Measurements from ENCODE around the gene LHFPL6.

LHFPL6 gene

GRCh38 chr13:39521701-39522100 is 81.3 kb downstream of the LHFPL6 start:
- Histone ChIP-seq H3K4me3 (ENCODE audit: low read length) (no peak overlapping the region), H3K56ac (ENCODE audit: low read length) (no peak overlapping the region), H4K5ac (ENCODE audit: low read length) (no peak overlapping the region), H3K18ac (ENCODE audit: low read length) (no peak overlapping the region), H3K27ac (ENCODE audit: low read depth, low read length) (no peak overlapping the region), H2BK5ac (ENCODE audit: low read length) (no peak overlapping the region), H3K79me2 (ENCODE audit: control insufficient read depth, insufficient read depth, low read length) (no peaks in the 10 kb centered on the region), H3K79me1 (ENCODE audit: low read length) (no peaks in the 10 kb centered on the region), H3K4me1 (ENCODE audit: control insufficient read depth, low read depth, low read length) (no peaks in the 10 kb centered on the region), H2BK15ac (replicated peaks; ENCODE audit: low read depth) (no peak overlapping the region), H4K8ac (ENCODE audit: low read depth, low read length) (no peak overlapping the region), H2AK5ac (ENCODE audit: low read length) (no peak overlapping the region), H3K23ac (ENCODE audit: low read length) (no peak overlapping the region), H3K4ac (ENCODE audit: low read depth, low read length) (no peak overlapping the region), H3K27me3 (ENCODE audit: insufficient read depth, low read length, poor library complexity) (no peaks in the 10 kb centered on the region), H3K4me2 (ENCODE audit: low read length) (no peak overlapping the region), H2BK120ac (ENCODE audit: low read depth, low read length) (no peak overlapping the region), H3K9ac (ENCODE audit: low read length) (no peak overlapping the region), H3K36me3 (ENCODE audit: control insufficient read depth, insufficient read depth, low read length) (no peaks in the 10 kb centered on the region)
- no CpG with 5 or more reads among the region's 4 CpGs for WGBS (ENCODE audit: extremely low coverage, insufficient coverage, low lambda C conversion rate)
- DNase-seq: no peak

- no peak overlapping the region for H3K4me3 ChIP-seq (ENCODE audit: low read length)
- no peak for DNase-seq
Measured at GRCh38 chr13:39516096-39516495, 86.9 kb downstream of the LHFPL6 start.

GRCh38 chr13:39515224-39515714 is 87.7 kb downstream of the LHFPL6 start:
- no peak overlapping the region for H3K9ac ChIP-seq (ENCODE audit: low read length)
- H2AK5ac ChIP-seq (ENCODE audit: low read length): no peak overlapping the region
- no peaks in the 10 kb centered on the region for H3K27me3 ChIP-seq (ENCODE audit: insufficient read depth, low read length, poor library complexity)
- WGBS (ENCODE audit: extremely low coverage, insufficient coverage, low lambda C conversion rate): no CpG with 5 or more reads among the region's 7 CpGs
- no peaks in the 10 kb centered on the region for H3K79me2 ChIP-seq (ENCODE audit: control insufficient read depth, insufficient read depth, low read length)
- H4K5ac ChIP-seq (ENCODE audit: low read length): no peak overlapping the region
- H3K23ac ChIP-seq (ENCODE audit: low read length): no peak overlapping the region
- no peaks in the 10 kb centered on the region for H3K36me3 ChIP-seq (ENCODE audit: control insufficient read depth, insufficient read depth, low read length)
- H2BK120ac ChIP-seq (ENCODE audit: low read depth, low read length): no peak overlapping the region
- peaks cover 8% of the 10 kb centered on the region for H3K4me1 ChIP-seq (ENCODE audit: control insufficient read depth, low read depth, low read length)
- no peak overlapping the region for H3K4me3 ChIP-seq (ENCODE audit: low read length)
- DNase-seq: peak; percentile 79
- H2BK15ac ChIP-seq (replicated peaks; ENCODE audit: low read depth): no peak overlapping the region
- H4K8ac ChIP-seq (ENCODE audit: low read depth, low read length): no peak overlapping the region
- H3K27ac ChIP-seq (ENCODE audit: low read depth, low read length): no peak overlapping the region
- no peak overlapping the region for H2BK5ac ChIP-seq (ENCODE audit: low read length)
- no peaks in the 10 kb centered on the region for H3K79me1 ChIP-seq (ENCODE audit: low read length)
- no peak overlapping the region for H3K4ac ChIP-seq (ENCODE audit: low read depth, low read length)
- H3K56ac ChIP-seq (ENCODE audit: low read length): no peak overlapping the region
- peak overlapping the region; percentile 53 for H3K18ac ChIP-seq (ENCODE audit: low read length)
- H3K4me2 ChIP-seq (ENCODE audit: low read length): no peak overlapping the region

More at GRCh38 chr13:39516096-39516495, 86.9 kb downstream of the LHFPL6 start:
- Histone ChIP-seq H3K4ac (ENCODE audit: low read depth, low read length) (no peak overlapping the region), H3K4me2 (ENCODE audit: low read length) (no peak overlapping the region), H2BK15ac (replicated peaks; ENCODE audit: low read depth) (no peak overlapping the region), H2BK5ac (ENCODE audit: low read length) (no peak overlapping the region), H4K5ac (ENCODE audit: low read length) (no peak overlapping the region), H3K23ac (ENCODE audit: low read length) (no peak overlapping the region), H3K79me2 (ENCODE audit: control insufficient read depth, insufficient read depth, low read length) (no peaks in the 10 kb centered on the region), H3K27ac (ENCODE audit: low read depth, low read length) (no peak overlapping the region), H2BK120ac (ENCODE audit: low read depth, low read length) (no peak overlapping the region), H3K36me3 (ENCODE audit: control insufficient read depth, insufficient read depth, low read length) (no peaks in the 10 kb centered on the region), H3K4me1 (ENCODE audit: control insufficient read depth, low read depth, low read length) (peaks cover 8% of the 10 kb centered on the region), H3K18ac (ENCODE audit: low read length) (no peak overlapping the region), H4K8ac (ENCODE audit: low read depth, low read length) (no peak overlapping the region), H2AK5ac (ENCODE audit: low read length) (no peak overlapping the region), H3K56ac (ENCODE audit: low read length) (no peak overlapping the region), H3K79me1 (ENCODE audit: low read length) (no peaks in the 10 kb centered on the region), H3K27me3 (ENCODE audit: insufficient read depth, low read length, poor library complexity) (no peaks in the 10 kb centered on the region), H3K9ac (ENCODE audit: low read length) (no peak overlapping the region)
- WGBS (ENCODE audit: extremely low coverage, insufficient coverage, low lambda C conversion rate): no CpG with 5 or more reads among the region's 6 CpGs

GRCh38 chr13:39512687-39513086 is 90.3 kb downstream of the LHFPL6 start:
- no CpG with 5 or more reads among the region's 6 CpGs for WGBS (ENCODE audit: extremely low coverage, insufficient coverage, low lambda C conversion rate)
- no peak overlapping the region for H4K5ac ChIP-seq (ENCODE audit: low read length)
- no peaks in the 10 kb centered on the region for H3K79me1 ChIP-seq (ENCODE audit: low read length)
- H2BK5ac ChIP-seq (ENCODE audit: low read length): no peak overlapping the region
- H3K56ac ChIP-seq (ENCODE audit: low read length): no peak overlapping the region
- H3K36me3 ChIP-seq (ENCODE audit: control insufficient read depth, insufficient read depth, low read length): no peaks in the 10 kb centered on the region
- no peak overlapping the region for H2AK5ac ChIP-seq (ENCODE audit: low read length)
- no peak for DNase-seq
- no peak overlapping the region for H3K27ac ChIP-seq (ENCODE audit: low read depth, low read length)
- H4K8ac ChIP-seq (ENCODE audit: low read depth, low read length): no peak overlapping the region
- no peak overlapping the region for H3K4me3 ChIP-seq (ENCODE audit: low read length)
- H2BK120ac ChIP-seq (ENCODE audit: low read depth, low read length): no peak overlapping the region
- H3K79me2 ChIP-seq (ENCODE audit: control insufficient read depth, insufficient read depth, low read length): no peaks in the 10 kb centered on the region
- H3K27me3 ChIP-seq (ENCODE audit: insufficient read depth, low read length, poor library complexity): no peaks in the 10 kb centered on the region
- no peak overlapping the region for H3K9ac ChIP-seq (ENCODE audit: low read length)
- H2BK15ac ChIP-seq (replicated peaks; ENCODE audit: low read depth): no peak overlapping the region
- H3K18ac ChIP-seq (ENCODE audit: low read length): no peak overlapping the region
- H3K4me2 ChIP-seq (ENCODE audit: low read length): no peak overlapping the region
- H3K4me1 ChIP-seq (ENCODE audit: control insufficient read depth, low read depth, low read length): peaks cover 8% of the 10 kb centered on the region
- H3K23ac ChIP-seq (ENCODE audit: low read length): no peak overlapping the region
- H3K4ac ChIP-seq (ENCODE audit: low read depth, low read length): no peak overlapping the region

DNA sequence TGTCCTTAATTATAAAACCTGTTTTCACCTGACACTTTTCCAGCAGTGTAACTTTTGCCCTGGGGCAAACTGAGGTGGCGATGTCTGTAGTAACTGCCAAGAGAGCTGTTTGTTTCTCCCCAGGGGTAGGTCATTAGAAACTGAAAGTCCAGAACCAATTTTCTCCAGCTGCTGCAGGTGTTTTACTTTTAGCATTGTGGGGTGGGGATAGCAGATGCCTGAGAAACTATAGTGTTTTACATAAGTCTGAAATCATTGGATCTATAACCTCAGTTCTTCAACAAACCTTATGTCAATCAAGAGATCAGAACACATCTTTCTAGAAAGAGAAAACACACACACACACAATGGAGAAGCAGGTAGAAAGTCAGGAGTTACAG is 92.7 kb downstream of the LHFPL6 start:
- H3K4ac ChIP-seq (ENCODE audit: low read depth, low read length): no peak overlapping the region
- no peak overlapping the region for H2AK5ac ChIP-seq (ENCODE audit: low read length)
- no peak overlapping the region for H3K18ac ChIP-seq (ENCODE audit: low read length)
- H3K56ac ChIP-seq (ENCODE audit: low read length): no peak overlapping the region
- H3K36me3 ChIP-seq (ENCODE audit: control insufficient read depth, insufficient read depth, low read length): no peaks in the 10 kb centered on the region
- H3K9ac ChIP-seq (ENCODE audit: low read length): no peak overlapping the region
- H3K4me1 ChIP-seq (ENCODE audit: control insufficient read depth, low read depth, low read length): peaks cover 8% of the 10 kb centered on the region
- peak; percentile 58 for DNase-seq
- no peaks in the 10 kb centered on the region for H3K79me1 ChIP-seq (ENCODE audit: low read length)
- no peak overlapping the region for H2BK5ac ChIP-seq (ENCODE audit: low read length)
- no peak overlapping the region for H4K5ac ChIP-seq (ENCODE audit: low read length)
- H3K79me2 ChIP-seq (ENCODE audit: control insufficient read depth, insufficient read depth, low read length): no peaks in the 10 kb centered on the region
- no peaks in the 10 kb centered on the region for H3K27me3 ChIP-seq (ENCODE audit: insufficient read depth, low read length, poor library complexity)
- H4K8ac ChIP-seq (ENCODE audit: low read depth, low read length): no peak overlapping the region
- H3K4me2 ChIP-seq (ENCODE audit: low read length): no peak overlapping the region
- H3K23ac ChIP-seq (ENCODE audit: low read length): no peak overlapping the region
- H3K4me3 ChIP-seq (ENCODE audit: low read length): no peak overlapping the region
- no peak overlapping the region for H2BK120ac ChIP-seq (ENCODE audit: low read depth, low read length)
- peak overlapping the region; percentile 74 for H2BK15ac ChIP-seq (replicated peaks; ENCODE audit: low read depth)
- no CpG with 5 or more reads among the region's 1 CpG for WGBS (ENCODE audit: extremely low coverage, insufficient coverage, low lambda C conversion rate)
- no peak overlapping the region for H3K27ac ChIP-seq (ENCODE audit: low read depth, low read length)

GRCh38 chr13:39509616-39510315 is 93.2 kb downstream of the LHFPL6 start:
- Histone ChIP-seq H3K27ac (ENCODE audit: low read depth, low read length) (no peak overlapping the region), H3K4me1 (ENCODE audit: control insufficient read depth, low read depth, low read length) (peaks cover 4% of the 10 kb centered on the region), H4K5ac (ENCODE audit: low read length) (no peak overlapping the region), H2BK120ac (ENCODE audit: low read depth, low read length) (no peak overlapping the region), H3K79me1 (ENCODE audit: low read length) (no peaks in the 10 kb centered on the region), H3K79me2 (ENCODE audit: control insufficient read depth, insufficient read depth, low read length) (no peaks in the 10 kb centered on the region), H3K9ac (ENCODE audit: low read length) (no peak overlapping the region), H3K56ac (ENCODE audit: low read length) (no peak overlapping the region), H3K23ac (ENCODE audit: low read length) (no peak overlapping the region), H3K27me3 (ENCODE audit: insufficient read depth, low read length, poor library complexity) (no peaks in the 10 kb centered on the region), H3K36me3 (ENCODE audit: control insufficient read depth, insufficient read depth, low read length) (no peaks in the 10 kb centered on the region), H3K4me3 (ENCODE audit: low read length) (no peak overlapping the region), H4K8ac (ENCODE audit: low read depth, low read length) (no peak overlapping the region), H2AK5ac (ENCODE audit: low read length) (no peak overlapping the region), H2BK15ac (replicated peaks; ENCODE audit: low read depth) (peak overlapping the region; percentile 74), H3K4me2 (ENCODE audit: low read length) (no peak overlapping the region), H3K18ac (ENCODE audit: low read length) (no peak overlapping the region), H2BK5ac (ENCODE audit: low read length) (no peak overlapping the region), H3K4ac (ENCODE audit: low read depth, low read length) (no peak overlapping the region)
- WGBS (ENCODE audit: extremely low coverage, insufficient coverage, low lambda C conversion rate): no CpG with 5 or more reads among the region's 5 CpGs
- DNase-seq: no peak
